ENCODE results near the gene EHMT1.

The EHMT1 gene

DNA sequence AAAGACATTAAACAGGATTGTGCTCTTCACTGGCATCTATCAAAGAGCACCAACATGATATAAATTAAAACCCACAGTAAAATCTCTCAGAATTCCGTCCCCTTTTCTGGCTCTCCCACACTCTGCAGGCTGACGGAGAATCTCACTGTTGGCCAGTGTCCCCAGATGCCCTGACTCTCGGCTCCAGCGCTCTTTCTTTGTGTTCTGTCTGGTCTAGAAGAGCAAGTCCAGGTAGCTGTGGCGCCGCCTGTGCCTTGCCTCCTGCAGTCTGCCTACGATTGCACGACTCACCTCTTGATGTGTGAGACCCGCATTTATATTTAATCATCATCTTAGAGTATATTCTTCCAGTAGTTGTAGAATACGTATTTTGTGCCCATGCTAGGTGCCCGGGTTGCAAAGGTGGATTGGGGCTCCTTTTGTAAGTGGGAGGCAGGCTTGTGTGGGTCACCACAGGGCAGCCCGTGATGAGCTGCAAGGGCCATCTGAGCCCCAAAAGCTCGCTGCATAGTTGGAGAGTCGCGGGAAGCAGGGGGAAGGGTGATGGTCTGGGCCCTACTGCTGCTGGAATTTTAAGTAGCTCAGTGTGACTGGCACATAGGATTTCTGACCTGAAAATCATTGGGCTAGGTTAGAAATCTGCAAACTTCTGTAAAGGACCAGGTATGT lies 55.6 kb downstream of the EHMT1 start:
- peak; percentile 51 for DNase-seq

- no peak for DNase-seq
Measured at GRCh38 chr9:137674976-137675320, 56.1 kb downstream of the EHMT1 start.

- DNase-seq, result no peak
Measured at GRCh38 chr9:137676998-137677397, 58.2 kb downstream of the EHMT1 start.

DNA sequence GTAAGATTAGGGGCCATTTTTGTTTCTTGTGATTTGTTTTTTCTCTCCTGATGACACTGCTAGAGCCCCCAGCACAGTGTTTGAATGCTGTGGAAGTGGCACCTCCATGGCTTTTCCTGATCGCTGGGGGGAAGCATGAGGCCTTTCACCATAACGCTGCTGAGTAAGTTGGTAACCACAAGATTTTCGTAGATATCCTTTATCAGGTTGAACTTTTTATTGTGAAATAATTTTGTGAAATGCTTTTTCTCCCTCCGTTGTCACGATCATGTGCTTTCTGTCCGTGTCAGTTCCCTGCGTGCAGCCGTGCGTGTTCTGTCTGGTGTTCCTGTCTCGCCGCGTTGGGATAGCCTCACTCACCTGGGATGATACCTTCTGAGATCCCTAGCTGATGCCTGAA lies 59.4 kb downstream of the EHMT1 start:
- no peak for DNase-seq

GRCh38 chr9:137679249-137679648 lies 60.4 kb downstream of the EHMT1 start:
- DNase-seq, result no peak

- no peak for DNase-seq
Measured at GRCh38 chr9:137679695-137680305, 61.0 kb downstream of the EHMT1 start.

GRCh38 chr9:137680444-137681358 lies 61.9 kb downstream of the EHMT1 start:
- no peak for DNase-seq

- DNase-seq, result peak; percentile 78
Measured at GRCh38 chr9:137682428-137683105, 63.8 kb downstream of the EHMT1 start.

GRCh38 chr9:137683262-137683864 lies 64.6 kb downstream of the EHMT1 start:
- no peak for DNase-seq

DNA sequence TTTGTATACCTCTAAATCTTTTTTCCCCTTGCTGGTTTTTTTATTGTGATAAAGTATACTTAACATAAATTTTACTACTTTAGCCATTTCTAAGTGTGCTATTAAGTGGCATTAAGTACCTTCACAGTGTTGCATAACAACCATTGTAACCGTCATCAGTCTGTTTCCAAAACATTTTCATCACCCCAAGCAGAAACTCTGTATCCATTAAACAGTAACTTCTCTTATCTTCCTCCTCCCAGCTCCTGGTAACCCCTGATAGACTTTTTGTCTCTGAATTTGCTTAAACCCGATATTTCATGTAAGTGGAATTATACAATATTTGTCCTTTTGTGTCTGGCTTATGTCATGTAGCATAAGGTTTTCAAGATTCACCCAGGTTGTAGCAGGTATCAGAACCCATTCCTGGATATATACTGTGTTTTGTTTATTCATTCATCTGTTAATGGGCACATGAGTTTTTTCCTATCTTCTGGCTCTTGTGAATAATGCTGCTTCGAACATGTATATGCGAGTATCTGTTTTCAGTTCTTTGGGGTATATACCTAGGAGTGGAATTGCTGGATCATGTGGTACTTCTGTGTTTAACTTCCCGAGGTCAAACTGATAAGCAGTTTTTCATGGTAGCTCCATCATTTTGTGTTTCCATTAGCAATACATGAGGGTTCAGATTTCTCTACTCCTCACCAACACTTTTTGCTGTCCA lies 66.4 kb downstream of the EHMT1 start:
- DNase-seq, result no peak

DNA sequence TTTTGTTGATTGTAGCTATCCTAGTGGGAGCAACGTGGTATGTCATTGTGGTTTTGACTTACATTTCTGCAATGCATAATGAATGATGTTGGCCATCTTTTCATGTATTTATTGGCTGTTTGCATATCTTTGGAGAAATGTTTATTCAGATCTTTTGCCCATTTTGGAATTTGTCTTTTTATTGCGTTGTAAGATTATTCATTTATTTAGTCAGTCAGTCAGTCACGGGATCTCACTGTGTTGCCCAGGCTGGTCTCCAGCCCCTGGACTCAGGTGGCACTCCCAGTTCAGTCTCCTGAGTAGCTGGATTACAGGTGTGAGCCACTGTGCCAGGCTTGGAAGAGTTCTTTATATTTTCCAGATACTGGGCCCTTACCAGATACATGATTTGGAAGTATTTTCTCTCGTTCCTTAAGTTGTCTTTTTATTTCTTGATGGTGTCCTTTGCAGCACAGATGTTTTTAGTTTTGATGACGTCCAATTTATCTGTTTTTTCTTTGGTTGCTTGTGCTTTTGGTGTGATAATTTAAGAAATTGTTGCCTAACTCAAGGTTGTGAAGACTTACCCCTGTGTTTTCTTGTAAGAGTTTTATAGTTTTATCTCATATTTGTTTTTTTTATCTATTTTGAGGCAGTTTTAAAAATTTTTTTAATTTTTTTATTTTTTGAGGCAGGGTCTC lies 67.1 kb downstream of the EHMT1 start:
- DNase-seq, result no peak

DNA sequence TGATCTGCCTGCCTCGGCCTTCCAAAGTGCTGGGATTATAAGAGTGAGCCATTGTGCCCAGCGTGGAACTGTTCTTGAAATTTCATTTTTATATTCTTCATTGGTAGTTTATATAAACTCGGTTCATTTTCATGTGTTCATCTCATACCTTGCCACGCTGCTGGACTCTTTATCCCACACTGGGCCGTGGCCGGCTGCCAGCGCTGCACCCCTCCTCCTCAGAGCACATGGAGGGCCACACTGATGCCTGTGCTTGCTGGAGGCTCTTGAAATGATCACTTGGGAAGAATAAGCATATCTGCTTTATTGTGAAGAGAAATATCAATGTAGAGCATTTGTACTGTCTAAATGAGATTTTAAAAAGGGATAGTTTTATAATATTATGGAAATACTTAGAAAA lies 69.5 kb downstream of the EHMT1 start:
- DNase-seq, result no peak

GRCh38 chr9:137688725-137689124 lies 69.9 kb downstream of the EHMT1 start:
- no peak for DNase-seq

DNA sequence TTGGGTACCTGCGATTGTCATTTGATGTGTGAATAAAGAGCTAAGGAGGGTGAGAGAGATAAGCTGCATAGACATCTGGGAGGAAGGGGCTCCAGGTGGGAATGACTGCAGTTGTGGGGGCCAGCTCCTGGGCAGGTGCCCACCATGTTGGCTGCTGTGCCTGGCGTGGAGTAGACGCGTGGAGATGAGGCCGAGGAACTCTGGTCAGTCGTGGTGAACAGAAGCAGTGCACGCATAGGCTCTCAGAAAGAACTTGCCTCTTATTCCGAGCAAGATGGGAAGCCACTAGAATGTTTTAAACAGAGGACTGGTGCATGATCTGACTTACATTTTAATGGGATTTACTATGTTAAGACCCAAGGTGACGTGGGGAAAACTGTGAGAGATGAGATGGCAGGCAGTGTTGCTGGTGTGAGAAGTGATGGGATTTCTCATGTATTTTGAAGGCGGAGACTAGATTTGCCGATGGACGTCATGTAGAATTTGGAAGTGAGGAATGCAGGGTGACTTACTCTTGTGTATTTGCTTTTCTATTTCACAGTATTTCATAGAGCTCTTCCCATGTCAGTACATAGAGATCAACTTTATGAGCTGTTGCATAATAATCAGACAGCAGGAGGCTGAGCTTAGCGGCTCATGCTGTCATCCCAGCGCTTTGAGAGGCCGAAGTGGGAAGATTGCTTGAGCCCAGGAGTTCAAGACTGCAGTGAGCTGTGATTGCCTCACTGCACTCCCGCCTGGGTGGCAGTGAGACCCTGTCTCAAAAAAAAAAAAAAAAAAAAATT lies 71.1 kb downstream of the EHMT1 start:
- peak; percentile 88 for DNase-seq

DNA sequence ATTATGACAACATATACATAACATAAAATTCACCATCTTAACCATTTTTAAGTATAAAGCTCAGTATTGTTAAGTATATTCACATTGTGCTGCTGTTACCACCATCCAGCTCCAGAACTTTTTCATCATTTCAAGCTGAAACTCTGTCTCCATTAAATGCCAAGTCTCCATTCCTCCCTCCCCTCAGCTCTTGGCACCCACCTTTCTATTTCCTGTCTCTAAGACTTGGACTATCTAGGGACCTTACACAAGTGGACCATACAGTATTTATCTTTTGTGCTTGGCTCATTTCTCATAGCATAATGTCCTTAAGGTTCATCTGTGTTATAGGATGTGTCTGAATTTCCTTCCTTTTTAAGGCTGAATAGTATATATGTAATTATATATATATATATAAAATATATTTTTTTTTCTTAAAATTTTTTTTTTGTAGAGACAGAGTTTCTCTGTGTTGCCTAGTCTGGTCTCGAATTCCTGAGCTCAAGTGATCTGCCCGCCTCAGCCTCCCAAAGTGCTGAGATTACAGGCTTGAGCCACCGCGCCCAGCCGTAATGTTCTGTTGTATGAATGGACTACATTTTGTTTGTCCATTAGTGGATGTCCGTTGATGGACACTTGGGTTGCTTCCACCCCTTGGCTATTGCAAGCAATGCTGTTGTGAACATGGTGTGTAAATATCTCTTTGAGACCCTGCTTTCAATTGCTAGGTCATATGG lies 72.3 kb downstream of the EHMT1 start:
- no peak for DNase-seq

DNA sequence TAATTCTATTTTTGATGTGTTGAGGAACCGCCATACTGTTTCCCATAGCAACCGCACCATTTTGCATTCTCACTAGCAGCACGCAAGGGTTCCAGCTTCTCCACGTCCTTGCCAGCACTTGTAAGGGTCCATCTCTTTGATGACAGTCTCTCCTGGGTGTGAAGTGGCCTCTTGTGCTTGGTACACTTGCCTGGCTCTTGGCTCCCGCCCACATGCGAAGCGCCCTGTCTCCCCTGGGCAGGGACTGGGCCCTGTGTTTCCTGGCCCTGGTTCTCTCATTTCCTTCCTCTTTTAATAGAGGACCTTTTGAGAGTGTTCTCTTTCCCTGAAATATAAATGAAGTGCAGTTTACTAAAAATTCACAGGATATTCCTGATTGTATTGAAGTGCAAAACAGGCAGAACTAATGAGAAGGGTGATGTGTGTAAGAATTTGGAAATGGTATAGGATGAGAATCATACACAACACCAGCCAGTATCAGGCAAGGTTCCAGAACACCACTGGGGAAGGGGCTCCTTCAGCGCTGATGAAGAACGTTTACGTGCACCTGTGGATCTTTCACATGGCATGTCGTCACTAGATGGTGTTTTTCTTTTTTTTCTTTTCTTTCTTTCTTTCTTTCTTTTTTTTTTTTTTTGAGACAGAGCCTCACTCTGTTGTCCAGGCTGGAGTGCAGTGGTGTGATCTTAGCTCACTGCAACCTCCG lies 73.0 kb downstream of the EHMT1 start:
- DNase-seq, result no peak

- no peak for DNase-seq
Measured at GRCh38 chr9:137694236-137694959, 75.6 kb downstream of the EHMT1 start.

GRCh38 chr9:137694962-137695875 lies 76.4 kb downstream of the EHMT1 start:
- peak; percentile 57 for DNase-seq
